HG03565 (cell line): ENCODE data around the gene TGM6.

Experiments used
- ATAC-seq: cut with Tn5 transposase; IDR thresholded peaks from one replicate; pipeline ENCODE4 v1.9.1; 2021; ENCODE audit warnings: mild to moderate bottlenecking, moderate library complexity; ENCODE audit not compliant: unreplicated experiment

Gene TGM6

DNA sequence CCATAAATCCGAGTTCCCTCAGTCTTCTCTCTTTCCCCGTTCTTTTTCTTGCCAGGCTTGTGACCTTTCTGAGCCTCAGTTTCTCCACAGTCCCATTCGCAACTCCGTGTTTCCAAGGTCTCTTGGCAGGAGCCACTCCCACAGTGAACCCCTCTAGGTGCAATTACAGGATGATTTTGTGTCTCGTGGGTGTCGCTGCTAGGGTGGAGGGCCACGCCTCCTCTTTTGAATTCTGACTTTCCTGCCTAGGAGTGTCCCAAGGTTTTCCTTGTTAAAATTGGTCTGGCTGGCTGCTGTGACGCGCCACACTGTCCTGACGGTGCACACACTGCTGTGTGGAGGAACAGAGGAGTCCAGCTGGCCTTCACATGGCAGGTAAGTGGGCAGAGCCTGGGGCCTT is at the start of gene TGM6:
Gene TGM6 (plus strand): TSS at position 301 of the 400 bp plus-strand sequence. CDS start 68 bp downstream, at position 369.
- no peak for ATAC-seq

DNA sequence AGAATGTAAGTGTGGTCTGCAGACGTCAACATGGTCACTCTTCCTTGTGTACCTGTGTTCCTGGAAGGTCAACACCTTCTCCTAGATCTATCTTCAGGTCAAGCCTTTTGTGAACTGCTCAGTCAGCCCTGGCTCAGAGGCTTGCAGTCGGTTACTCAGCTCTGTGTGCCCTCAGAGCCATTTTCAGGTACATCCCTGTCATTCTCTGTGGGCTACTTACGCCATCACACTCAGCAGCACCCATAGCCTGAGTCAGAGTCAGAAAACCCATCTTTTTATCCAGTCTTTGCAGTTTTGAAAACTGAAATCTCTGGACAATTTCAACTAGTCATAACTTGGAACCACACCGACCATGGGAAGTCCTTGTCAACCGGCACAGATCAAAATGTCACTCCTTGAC is 49.6 kb upstream of the TGM6 start:
- no peak for ATAC-seq

DNA sequence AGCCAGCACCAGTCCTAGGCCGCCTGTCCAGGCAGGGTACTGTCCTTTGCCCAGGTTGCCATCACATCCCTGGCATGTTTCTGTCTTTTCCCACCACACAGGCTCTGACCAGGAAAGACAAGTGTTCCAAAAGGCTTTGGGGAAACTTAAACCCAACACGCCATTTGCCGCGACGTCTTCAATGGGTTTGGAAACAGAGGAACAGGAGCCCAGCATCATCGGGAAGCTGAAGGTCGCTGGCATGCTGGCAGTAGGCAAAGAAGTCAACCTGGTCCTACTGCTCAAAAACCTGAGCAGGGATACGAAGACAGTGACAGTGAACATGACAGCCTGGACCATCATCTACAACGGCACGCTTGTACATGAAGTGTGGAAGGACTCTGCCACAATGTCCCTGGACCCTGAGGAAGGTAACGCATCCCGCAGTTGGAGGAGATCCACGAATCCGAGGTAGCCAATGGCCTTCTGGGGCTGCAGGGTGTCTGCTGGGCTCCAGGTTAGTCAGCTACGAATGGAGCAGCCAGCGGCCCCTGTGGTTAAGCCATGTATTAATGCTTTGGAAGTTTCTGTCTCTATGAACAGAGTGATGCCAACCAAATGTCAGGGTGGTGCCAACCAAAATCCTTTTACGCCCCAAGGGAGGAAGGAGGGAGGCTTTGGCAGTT is 48.7 kb upstream of the TGM6 start:
- no peak for ATAC-seq

DNA sequence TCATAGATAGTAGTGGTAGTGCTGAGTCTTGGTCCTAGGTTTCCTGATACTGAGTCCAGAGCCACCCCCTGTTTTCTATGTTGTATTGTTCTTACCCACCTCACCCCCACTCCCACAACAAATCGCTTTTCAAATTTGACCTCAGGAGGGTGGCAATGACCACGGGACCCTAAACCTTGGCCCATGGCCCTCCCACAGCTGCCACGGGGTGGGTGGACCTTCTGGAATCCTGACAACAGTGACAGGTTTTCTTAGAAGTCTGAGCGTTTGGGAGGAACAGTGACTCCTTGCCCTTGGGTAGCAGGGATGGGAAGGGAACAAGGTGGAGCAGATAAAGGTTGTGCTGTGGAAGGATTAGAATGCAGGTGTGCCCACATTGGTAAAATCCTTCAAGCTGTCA is 48.0 kb upstream of the TGM6 start:
- no peak for ATAC-seq

DNA sequence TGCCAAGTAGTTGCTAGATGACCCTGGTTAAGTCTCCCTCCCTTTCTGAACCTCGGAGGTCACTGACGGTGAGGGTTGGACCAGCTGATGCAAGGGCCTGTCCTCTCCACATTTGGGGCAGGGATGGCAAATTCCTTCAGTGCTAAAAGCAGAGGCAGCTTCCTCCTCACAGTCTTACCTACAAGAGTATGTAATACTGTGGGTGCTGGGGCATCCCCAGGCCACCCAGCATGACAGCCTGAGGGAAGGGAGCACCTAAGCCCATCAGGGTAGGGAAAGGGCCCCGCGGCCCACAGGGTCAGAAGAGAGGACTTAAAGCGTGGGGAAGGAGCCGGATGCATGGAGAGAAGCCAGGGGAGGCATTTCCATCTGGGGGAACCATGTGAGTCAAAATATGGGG is 46.9 kb upstream of the TGM6 start:
- no peak for ATAC-seq

DNA sequence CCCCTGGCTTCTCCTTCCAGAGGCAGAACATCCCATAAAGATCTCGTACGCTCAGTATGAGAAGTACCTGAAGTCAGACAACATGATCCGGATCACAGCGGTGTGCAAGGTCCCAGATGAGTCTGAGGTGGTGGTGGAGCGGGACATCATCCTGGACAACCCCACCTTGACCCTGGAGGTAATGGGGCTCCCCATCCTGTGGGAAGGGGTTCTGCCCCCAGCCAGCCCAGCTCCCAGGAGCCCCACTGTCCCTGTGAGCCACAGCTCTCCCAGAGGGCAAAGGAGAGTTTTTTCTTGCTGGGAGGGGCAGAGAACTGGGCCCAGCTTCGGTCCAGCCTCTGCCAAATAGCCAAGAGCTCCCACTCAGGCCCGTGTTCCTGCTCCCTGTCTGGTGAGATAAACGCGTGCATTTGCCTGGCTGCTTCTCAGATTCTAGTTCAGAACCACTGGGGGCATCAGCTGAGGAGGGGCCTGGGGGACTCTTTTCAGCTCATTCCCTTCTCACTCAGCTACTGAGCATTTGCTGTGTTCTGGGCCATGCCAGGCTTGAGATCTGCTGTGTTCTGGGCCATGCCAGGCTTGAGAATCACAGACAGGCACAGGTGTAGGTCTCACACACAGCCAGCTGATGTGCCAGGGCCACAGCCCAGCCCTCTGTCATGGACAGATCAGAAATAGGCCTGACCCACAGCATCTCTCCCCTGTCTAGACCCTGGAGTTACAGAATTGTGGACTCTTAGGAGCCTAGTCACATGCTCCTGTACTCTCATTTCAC is 45.4 kb upstream of the TGM6 start:
- no peak for ATAC-seq

DNA sequence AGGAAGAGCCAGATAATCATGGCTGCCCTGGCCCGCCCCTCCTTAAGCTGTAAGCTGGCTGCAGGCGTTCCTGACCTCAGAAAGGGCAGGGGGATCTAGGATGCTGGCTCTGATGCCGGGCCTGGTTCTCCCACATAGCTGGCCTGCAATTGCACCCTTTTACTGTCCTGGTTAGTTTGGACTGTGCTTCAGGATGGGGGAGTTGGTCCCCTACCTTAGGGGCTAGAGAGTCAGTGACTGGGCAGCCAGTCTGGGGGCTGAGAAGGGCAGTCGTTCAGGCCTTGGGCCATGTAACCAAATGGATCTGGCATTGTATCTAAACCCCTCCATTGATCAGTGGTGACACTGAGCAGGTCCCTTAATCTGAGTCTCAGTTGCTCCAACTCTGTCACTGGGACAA is 44.2 kb upstream of the TGM6 start:
- ATAC-seq, result no peak

DNA sequence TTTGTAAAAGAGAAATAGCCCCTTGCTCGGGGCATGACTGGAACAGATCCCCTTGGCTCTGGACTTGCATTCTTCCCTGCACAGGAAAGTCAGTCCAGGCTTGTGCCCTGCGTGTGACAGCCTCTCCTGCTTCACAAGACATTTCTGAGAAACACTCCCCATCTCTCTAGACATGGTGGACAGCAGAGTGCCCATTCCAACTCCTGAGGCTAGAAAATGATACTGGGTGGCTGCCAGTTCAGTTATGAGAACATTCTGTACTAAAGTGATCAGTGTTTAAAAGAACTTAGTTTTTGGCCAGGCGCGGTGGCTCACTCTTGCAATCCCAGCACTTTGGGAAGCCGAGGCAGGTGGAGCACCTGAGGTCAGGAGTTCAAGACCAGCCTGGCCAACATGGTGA is 43.6 kb upstream of the TGM6 start:
- ATAC-seq, result no peak

DNA sequence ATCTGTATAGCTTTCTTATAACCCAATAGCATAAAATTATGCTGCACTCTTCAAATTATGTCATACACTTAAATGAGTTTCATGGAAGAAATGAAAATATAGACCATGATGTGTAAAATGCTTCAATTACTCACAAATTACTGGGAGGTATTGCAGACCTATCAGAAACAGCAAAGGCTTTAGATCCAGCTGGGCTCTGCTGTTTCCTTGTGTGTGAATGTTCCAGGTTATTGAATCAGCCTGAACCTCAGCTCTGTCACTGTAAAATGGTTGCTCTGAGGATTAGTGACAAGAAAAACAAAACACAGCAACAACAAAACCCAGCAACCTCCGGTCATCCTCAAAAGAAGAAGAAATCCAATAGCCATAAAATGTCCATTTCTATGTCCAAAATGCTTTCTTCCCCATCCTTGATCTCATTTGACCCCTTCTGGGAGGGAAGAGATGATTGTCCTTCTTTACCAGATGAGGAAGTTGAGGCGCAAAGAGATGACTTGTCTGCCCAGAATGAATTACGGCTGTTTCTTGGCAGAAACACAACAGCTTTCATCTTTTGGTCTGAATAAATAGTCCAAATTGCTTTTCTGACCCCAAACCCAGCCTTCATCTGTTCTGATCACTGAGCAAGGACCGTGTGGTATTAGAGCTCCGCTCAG is 42.2 kb upstream of the TGM6 start:
- ATAC-seq, result no peak

DNA sequence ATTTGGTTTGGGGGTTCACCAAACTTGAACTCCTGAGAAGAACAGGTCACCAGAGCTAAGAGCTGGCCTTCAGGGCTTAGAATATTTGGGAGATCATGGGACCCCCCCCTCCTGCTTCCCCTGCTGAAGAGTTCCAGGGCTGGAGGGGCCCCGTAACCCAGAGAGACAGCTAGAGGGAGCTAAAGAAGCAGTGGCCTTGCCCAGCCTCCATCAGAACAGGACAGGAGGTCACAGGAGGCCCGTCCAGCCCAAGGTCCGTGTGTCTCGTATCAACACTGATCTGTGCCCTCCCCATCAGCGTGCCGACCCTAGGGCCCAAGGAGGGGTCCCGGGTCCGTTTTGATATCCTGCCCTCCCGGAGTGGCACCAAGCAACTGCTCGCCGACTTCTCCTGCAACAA is 40.6 kb upstream of the TGM6 start:
- no peak for ATAC-seq

DNA sequence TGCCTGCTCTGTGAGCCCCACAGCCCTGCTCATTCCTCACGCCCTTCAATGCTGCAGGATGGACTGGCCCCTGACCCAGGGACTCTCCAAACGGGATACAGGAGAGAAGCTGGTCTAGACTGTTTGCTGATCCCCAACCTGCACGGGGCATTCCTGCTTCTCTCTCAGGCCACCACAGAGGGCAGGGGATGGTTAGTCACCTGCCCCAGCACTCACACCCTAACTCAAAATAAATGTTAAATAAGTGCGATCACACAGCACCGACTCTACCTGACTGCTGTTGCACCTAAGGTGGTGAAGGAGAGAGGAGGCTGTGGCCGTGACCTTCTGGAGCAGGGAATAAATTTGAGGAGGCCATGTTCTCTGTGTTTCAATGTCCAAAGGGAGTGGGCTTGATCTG is 39.9 kb upstream of the TGM6 start:
- no peak for ATAC-seq

DNA sequence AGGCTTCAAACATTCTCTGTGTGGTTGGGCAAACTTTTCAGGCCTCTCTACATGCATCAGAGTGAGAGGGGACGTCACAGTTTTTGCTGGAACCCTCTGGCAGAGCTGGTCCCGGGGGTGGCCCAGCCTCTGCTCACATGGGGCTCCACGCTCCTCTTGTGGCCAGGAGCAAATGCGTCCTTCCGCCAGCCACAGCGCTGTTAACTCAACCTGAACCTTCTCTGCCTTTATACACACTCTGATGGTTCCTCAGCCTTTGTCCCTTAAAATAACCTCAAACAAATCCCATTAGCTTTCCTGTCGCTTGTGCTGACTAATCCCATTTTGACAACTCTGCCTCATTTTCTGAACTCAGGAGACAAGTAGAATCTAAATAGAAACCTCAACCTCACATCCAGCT is 39.4 kb upstream of the TGM6 start:
- ATAC-seq, result no peak

DNA sequence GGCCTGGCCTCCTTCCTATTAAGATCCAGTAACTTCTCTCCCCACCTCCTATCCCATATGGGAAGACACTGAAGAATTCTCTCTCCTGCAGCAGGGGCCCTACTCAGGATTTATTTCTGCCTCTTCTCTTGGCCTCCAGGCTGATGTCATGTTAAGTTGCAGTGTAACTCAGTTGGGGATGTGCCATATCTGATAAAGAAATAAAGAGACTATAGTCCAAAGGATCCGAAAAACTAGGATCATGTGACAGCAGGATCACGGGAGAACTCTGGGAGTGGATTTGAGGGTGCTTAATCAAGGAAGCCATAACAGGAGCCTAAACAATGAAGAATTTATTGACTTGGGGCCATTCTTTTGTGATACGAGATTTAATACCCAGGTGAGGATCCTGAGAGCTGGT is 38.5 kb upstream of the TGM6 start:
- no peak for ATAC-seq

DNA sequence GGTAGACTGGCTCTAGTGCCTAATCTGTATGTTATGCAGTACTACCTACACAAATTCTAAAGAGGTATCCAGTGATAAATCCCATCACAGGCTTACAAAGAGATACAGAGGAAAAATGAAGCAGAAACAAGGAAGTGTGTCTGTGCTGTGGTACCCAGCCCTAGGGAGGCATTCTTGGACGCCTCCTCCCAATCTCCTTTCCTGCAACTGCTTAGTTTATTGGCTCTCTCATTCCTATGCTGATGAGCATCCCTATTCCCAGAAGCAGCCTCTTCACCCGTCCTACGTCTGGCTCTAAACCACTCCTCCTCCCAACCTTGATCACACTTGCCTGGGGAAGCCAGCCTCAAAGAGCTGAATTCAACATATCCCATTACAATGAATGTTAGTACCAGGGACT is 34.5 kb upstream of the TGM6 start:
- ATAC-seq, result no peak

DNA sequence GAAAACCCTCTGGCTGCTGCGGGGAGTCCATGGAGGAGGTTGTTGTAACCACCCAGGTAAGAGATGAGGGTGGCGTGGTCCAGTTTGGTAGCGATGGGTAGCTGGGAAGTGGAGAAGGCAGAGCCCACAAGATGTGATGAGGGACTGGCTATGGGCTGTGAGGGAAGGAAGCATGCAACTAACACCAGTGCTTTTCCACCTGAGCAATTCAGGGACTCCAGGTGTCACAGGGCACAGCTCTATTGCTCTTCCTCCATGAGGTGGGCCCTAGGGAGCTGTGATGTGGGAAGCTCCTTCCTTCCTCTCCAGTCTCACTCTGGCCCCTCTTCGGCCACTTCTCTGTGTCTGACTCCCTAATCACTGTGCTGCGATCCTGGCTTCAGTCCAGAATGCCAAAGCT is 32.4 kb upstream of the TGM6 start:
- ATAC-seq, result no peak

DNA sequence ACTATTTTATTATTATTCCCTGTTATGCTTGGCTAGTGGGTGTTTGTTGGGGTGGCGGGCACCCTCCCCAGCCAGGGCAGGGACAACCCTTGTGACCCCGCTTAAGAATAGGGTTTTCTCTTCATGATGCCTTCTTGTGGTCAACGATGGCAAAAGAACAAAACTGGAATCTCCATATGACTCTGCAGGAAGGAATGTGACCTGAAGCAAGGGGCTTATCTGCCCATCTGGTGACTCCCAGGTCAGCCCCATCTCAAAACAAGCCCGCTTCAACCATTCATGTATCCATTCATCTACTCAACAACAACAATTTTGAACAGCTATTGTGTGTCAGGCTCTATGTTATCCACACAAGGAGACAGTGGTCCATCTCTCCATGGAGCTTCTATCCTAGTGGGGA is 30.9 kb upstream of the TGM6 start:
- ATAC-seq, result no peak

DNA sequence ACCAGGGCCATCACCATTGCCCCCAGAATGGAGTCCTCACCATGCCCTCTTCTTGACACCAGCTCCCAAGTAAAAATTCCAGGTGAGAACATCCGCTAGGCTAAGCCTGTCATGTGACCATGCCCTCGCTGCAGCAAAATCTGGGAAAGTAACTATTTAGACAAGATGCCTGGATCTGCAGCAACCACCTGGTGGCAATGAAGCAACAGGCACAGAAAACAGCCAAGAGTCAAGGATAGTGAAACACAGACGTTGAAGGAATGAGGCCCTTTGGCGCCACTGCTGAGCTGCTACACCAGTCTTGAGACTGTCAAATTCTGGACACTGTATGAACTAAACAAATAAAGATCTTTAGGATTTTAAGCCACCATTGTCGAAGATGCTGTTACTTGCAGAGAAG is 30.1 kb upstream of the TGM6 start:
- ATAC-seq, result no peak

DNA sequence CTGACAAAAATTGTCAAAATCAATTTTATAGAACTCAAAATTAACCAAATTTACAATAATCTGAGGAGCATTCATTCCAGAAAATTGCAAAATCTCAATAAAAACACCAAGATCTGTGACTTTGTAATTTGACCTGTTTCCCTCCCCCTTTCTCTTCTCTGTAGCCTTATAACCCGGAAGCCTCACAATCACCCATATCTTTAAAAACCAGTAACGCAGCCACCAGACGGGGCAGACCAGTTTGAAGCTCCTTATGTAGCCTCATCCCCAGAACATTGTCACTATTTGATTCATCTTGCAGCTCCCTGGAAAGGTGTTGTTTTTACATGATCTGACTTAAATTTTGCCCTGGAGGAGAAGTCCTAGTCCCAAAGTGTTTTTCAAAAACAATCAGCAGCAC is 27.5 kb upstream of the TGM6 start:
- ATAC-seq, result no peak

DNA sequence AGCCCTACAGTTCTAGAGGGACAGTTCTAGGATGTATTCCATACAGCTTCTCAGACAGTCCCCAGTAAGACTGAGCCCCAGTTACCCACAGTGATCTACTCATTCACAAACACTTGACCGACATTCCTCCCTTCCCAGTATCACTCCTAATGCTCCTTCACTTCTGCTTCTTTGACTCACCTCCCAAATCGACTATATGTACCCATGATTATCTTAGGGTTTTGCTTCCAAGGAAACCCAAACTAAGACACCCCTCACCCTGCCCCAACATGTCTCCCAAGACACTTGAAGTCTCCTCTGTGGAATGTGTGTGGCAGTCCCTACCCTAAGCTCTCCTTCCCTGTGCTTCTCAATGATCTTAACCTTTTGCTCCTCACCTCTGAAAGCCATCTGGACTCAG is 23.6 kb upstream of the TGM6 start:
- ATAC-seq, result no peak

DNA sequence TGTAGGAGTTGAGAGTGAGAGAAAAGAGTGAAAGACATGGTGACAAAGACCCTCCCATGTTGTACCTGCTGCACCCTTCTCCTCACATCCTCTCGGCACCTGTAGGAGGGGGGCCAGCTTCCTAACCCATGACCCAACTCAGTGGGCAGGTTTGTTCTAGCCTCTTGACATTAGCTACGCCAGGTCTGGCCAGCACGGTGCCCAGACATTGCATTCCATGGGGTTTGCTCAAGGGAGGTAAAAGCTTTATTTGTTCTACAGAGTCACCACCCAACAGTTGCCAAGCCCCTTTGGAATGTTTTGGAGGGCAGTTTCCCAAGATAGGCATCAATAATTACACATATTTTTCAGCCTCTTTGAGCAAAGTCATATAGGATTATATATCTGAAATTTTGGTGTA is 22.7 kb upstream of the TGM6 start:
- ATAC-seq, result no peak

DNA sequence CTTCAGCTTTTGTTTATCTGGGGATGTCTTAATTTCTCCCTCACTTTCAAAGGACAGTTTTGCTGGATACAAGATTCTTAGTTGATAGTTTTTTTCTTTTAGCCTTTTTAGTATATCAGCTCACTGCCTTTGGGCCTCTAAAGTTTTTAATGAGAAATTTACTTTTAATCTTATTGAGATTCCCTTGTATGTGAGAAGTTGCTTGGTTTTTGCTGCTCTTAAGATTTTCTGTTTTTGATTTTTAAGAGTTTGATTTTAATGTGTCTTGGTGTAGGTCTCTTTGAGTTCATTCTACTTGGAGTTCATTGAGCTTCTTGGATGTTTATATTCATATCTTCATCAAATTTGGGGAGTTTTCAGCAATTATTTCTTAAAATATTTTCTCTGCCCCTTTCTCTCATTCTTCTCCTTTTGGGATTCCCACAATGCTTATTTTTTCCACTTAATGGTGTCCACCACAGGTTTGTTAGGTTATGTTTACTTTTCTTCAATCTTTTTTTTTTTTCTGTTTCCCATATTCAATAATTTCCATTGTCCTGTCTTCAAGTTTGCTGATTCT is 19.6 kb upstream of the TGM6 start:
- ATAC-seq, result no peak

DNA sequence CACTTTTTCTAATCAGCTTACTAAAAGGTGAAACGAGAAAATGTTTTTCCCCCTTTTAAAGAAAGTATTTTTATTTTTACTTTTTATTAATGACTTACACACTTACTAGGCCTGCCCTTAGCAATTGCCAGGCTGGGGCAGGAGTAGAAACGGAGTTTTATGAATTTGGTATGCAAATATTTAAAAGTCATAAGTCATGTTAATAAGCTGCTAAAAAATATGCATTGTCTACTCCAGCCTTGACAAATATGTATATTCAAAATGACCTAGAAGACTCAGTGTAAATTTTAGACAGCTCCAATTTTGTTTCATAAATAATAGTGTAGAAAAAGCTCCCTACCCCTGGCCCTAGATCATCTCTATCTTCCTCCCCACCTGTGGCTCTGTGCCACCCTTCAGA is 17.5 kb upstream of the TGM6 start:
- ATAC-seq, result no peak
